NCI-H460 (cell line): ENCODE measurements around the gene RAB44. TPM values are rescaled to one million over a fixed set of nuclear protein-coding genes. Genes with fewer than 3 reads are reported as not detected.

Experiments
- DNase-seq: peaks from one replicate; pipeline ENCODE4 v3.0.0-alpha.2; 2016; ENCODE audit warnings: low read depth; ENCODE audit errors: extremely low read depth
- total RNA-seq: library from RNA; depleted of rRNA; stranded (reverse); fragments of >200 nt; shearing (Covaris generic); gene quantifications from 2 replicates; pipeline ENCODE4 v1.2.3, GENCODE V29; 2014

Gene RAB44
- total RNA-seq, 1 experiment from 2014 or later, result not detected

DNA sequence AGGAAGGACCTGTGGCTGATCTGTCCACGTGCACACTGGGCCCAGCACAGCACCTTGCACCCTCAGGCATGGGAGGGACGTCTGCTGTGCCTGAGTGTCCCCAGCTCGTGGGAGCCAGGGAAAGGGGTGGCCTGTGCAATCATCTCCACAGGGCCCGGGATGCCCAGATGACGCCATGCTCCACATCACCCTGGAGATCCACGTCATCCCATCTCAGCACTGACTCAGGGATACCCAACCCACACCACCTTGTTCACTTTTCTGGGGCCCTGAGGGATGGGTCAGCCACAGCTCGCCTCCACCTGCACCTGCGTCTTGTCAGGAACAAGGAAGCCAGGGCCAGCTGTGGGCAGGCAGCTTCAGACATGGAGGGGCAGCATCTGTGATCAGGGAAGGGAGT is 48.2 kb downstream of the RAB44 start:
- DNase-seq, result no peak

- DNase-seq, result no peak
Observed at GRCh38 chr6:36746251-36746650, 48.6 kb downstream of the RAB44 start.

DNA sequence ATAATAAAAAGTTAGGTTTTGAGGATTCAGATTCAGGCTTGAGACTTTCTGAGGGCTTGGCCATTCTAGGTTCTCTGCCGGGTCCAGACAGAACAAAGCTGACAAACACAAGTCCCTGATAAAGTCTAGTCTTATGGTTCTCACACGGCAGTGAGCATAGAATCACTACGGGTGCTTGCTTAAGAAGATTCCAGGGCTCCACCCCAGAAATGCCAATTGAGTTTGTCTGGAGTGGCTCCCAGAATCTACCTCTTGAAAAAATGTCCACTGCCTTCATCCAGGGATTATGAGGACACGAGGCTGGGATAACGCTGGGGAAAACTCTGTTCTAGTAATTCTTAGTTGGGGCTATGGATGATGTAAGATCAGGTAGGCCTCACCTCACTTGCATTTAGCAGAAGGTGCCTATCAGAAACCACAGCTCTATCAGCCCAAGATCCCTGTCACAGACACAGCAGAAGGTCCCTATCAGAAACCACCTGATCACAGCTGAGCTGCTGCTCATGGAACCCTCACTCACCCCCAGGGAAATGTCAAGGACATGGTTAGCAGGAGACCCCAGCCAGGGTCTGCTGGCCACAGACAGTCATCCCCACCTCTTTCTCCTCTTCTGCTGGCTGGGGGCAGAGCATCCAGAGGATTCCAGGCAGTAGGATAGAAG is 52.3 kb downstream of the RAB44 start:
- no peak for DNase-seq

GRCh38 chr6:36751091-36751490 is 53.5 kb downstream of the RAB44 start:
- no peak for DNase-seq

DNA sequence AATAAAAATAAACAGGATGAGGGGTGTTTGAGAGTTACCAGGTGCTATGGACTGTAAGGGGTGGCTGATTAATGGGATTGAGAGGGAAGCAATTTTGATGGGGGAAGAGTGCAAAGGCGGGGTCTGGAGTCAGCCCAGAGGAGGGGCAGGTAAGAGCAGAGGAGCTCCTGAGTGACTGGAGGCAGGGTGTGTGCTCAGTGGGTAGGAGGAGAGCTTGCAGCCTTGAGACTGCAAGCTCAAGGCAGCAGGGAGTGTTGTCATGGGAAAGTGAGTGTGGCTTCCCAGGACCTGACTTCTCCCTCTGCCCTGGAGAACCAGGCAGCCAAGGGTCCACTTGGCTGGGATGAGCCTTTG is 54.2 kb downstream of the RAB44 start:
- DNase-seq, result no peak

DNA sequence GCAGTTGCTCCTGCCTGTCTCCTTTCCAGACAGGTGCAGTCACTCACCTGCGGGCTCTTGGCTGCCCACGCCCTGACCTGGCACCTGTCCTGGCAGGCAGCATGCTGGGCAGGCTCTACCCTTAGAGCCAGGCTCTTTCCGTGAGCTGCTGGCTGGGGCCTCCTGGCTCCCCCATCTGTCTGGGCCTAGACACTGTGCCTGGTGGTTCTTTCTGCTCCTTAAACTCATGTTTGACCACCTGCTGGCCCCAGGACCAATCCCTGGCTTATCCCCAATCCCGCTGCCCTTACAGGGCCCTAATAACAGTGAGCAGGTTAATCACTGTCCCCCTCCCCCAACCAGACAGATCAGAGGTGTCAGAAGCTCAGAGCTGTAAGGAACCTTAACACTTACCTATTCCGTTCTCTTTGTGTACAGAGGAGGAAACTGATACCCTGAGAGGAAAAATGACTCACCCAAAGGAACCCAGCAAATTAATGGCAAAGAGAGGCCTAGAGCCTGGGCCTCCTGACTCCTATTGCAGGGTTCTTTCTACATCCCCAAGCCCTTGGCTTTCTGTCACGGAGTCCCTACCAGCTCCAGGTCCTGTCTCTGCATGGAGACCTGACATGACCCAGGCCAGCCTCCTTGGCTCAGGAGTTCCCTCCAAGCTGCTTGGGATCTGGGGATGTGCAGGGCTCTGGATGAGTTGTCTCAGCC is 54.7 kb downstream of the RAB44 start:
- no peak for DNase-seq

DNA sequence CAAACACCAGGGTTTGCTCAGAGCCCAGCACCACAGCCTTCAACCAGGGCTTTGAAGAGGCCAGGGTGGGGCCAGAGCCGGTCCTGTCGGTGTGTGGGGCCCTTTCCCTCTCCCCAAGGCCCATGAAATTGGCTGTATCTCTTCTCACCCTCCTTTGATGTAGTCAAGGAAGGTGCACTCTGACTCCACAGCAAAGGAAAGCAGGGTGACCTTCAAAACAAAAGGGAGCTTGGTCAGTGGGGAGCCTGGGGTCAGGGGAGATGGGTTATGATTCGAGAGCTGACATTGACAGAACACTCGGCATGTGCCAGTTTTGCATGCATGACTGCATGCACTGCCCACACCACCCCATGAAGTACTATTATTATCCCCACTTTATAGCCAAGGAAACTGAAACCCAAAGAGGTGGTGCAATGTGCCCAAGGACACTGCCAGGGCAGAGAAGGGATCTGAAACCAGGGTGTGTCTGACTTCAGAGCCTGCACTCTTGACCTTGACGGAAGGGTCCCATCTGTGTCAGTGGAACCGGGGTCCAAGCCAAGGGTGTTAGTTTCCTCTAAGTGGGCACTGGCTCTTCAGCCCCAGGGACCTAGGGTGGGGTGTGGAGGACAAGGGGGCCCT is 55.4 kb downstream of the RAB44 start:
- no peak for DNase-seq

GRCh38 chr6:36753671-36754405 is 56.2 kb downstream of the RAB44 start:
- DNase-seq, result no peak

- DNase-seq, result no peak
Observed at GRCh38 chr6:36754582-36755434, 57.2 kb downstream of the RAB44 start.

GRCh38 chr6:36755435-36756348 is 58.1 kb downstream of the RAB44 start:
- peak; percentile 75 for DNase-seq

GRCh38 chr6:36756786-36757185 is 59.2 kb downstream of the RAB44 start:
- DNase-seq, result no peak

DNA sequence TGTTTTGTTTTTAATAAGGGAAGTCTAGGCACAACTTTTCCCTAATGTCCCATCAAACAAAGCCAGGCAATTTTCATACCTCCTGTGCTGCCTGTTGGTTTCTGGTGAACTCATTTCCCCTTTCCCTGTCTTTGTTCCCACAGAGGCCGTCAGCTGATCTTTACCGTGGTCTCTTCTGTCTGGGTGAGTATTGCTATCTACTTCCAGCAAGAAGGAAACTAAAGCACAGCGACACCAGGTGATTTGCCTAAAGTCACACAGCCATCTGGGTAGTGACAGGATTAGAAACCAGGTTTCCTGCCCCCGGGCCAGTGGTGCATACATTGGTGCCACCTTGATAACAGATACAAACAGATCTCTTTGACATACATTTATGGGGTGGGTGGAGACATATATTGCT is 59.6 kb downstream of the RAB44 start:
- DNase-seq, result no peak

DNA sequence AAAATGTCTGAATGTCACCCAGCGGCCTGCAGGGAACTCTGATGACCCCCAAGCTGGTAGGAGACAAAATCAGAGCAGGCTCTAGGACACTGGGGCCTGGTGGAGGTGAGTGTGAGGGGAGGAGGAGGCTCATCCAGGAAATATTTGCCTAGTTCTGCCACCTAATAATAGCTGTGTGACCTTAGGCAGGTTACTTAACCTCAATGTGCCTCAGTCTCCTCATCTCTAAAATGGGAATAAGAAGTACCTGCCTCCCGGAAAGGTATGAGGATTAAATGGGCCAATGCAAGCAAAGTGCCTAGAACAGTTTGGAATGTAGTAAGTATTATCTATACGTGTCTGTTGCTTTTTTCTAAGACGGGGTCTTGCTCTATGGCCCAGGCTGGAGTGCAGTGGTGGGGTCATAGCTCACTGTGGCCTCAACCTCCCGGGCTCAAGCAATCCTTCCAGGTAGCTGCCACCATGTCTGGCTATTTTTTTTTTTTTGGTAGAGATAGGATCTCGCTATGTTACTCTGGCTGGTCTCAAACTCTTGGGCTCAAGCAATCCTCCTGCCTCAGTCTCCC is 60.4 kb downstream of the RAB44 start:
- no peak for DNase-seq

DNA sequence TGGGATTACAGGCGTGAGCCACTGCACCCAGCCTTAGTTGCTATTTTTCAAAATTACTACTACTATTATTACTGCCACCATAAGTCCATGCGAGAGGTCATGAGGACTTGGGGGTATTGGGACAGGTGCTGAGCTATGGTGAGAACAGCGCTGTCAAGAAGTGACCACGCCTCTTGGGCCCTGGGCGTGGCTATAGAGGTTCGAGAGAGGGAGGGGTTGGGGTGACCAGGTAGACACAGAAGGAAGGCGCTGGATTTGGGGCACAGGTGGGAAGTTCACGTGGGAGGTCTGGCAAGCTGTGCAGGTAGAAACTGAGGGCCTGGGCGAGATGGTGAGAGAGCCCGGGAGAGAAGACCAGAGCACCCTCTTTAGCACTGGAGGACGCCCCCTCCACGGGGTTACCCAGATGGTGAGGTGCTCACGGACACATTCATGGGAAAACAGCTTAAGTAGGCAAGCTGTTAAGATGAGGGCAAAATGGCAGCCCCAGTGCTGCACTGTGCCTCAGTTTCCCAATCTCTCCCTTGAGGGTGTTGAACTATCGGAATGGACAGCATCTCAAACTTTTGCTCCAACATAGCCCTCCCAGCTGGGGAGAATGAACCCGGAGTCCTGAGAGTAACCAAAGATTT is 61.0 kb downstream of the RAB44 start:
- DNase-seq, result no peak

GRCh38 chr6:36759148-36759759 is 61.6 kb downstream of the RAB44 start:
- peak; percentile 49 for DNase-seq

DNA sequence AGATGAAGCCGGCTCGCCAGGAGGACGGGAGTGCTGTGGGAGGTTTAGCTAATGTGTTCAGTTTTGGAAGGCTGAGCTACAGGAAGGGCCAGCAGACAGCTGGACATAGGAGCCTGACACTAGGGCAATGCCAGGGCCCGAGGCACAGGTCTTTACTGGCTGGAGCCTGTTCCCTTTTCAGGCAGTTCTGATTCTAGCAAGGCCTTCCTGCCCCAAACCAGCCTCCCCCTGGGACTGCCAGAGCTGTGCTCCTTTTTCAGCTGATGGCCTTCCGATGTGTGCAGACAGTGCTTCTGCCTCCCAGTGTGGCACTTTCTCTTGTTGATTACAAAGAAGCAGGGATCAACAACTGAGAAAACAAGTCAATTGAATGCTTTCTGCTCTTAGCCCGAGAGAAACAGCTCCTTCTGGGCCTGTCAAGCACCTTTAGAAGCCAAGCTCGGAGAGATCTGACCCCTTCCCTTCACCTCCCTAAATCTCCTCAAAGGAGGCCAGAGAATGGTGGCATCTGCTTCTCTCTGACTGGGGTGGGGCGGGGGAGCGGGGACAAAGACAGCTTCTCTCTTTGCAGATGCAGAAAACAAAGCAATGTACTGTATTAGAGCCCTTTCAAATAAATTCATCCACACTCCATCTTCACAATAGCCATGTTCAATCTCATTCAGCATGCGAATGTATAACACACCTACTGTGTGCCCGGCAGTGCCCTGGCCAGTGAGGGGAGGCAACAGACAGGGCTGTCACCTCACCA is 63.2 kb downstream of the RAB44 start:
- DNase-seq, result no peak

DNA sequence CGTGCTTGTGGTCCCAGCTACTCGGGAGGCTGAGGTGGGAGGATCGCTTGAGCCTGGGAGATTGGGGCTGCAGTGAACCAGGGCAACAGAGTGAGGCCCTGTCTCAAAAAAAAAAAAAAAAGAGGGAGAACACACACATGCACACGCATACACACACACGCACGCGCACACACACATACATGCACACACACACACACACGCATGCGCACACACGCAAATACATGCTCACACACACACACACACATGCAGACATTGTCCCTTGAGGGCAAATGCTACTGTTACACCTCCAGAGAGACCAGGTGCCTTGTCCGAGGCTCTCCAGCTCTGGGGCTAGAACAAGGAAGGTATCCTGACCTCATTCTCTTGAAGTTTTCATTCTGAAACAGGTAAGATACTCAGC is 64.5 kb downstream of the RAB44 start:
- DNase-seq, result no peak

DNA sequence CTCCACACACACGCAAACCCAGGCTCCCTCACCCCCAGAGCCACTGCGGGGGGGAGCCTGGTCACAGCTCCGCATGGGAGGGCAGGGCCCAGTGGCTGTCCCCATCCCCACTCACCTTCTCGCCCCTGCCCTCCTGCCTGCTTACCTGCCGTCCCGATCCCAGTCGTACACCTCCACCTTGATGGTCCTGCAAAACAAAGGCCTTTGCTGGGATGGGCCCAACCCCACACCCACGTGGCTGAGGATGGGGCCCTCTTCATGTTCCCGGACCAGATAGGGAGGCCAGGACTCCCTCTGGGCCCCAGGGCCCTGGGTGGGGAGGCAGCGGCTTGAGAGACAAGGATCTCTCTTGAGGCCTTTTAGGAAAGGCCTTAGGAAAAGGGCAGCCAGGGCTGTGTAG is 67.6 kb downstream of the RAB44 start:
- no peak for DNase-seq
